Measurements from ENCODE around the gene TRAP1.

TRAP1 gene

DNA sequence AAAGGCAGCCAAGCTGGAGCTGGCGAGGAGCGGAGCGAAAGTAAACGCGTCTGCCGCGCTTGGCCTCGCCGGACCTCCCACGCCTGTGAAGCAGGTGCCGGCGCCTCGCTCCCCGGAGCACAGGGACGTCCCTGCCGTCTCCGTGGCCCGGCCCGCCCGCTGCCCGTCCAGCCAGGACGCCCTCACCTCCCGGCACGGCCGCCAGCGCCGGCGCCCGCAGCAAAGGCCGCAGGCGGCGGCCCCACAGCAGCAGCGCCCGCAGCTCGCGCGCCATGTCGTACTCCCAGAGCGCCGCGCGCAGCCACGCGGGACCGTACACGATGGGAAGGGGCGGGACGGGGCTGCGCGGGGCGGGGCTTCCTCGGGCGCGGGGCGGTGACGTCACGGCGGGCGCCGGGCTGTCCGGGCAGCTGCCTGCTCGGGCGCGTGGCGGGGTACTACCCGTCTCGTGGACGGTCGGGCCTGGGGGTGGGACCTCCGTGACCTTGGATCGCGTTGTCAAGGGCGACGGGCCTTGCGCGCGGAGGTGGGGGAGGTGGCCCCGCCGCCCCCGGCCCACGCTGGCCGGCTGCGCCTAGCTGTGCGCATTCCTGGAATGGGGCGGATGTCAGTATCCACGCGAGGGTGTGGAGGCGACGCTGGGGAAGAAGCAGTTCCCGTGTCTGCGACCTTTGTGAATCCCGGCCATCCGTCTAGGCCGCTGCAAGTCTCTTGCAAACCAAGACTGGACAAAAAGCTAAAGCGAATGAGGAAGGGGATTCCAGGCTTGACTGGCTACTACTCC, at the start of gene TRAP1:
TSS of gene TRAP1 (minus strand) at position 290 of the 784 bp plus-strand sequence. CDS start at position 274, 16 bp downstream.
- peak; percentile 77 to 88 for DNase-seq

GRCh38 chr16:3766177-3766576, 48.9 kb upstream of the TRAP1 start:
- no peak for DNase-seq

DNA sequence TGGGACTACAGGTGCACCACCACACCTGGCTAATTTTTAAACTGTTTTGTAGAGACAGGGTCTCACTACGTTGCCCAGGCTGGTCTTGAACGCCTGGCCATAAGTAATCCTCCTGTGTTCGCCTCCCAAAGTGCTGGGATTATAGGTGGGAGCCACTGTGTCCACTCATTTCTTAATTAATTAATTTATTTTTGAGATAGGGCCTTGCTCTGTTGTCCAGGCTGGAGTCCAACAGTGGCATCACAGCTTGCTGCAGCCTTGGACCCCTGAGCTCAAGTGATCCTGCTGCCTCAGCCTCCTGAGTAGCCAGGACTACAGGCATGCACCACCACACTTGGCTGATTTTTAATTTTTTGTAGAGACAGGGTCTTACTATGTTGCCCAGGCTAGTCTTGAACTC, 47.1 kb upstream of the TRAP1 start:
- no peak for DNase-seq

- no peak for DNase-seq
Measured at GRCh38 chr16:3762107-3762750, 44.9 kb upstream of the TRAP1 start.

- no peak for DNase-seq
Measured at GRCh38 chr16:3761375-3762106, 44.2 kb upstream of the TRAP1 start.

DNA sequence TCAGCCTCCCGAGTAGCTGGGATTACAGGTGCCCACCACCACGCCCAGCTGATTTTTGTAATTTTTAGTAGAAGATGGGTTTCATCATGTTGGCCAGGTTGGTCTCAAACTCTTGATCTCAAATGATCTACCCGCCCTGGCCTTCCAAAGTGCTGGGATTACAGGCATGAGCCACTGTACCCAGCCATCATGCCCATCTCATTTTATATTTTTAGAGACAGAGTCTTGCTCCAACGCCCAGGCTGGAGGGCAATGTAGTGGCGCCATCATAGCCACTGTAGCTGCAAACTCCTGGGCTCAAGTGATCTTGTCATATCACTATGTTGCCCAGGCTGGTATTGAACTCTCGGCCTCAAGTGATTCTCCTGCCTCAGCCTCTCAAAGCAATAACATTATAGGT, 43.2 kb upstream of the TRAP1 start:
- DNase-seq, result no peak

DNA sequence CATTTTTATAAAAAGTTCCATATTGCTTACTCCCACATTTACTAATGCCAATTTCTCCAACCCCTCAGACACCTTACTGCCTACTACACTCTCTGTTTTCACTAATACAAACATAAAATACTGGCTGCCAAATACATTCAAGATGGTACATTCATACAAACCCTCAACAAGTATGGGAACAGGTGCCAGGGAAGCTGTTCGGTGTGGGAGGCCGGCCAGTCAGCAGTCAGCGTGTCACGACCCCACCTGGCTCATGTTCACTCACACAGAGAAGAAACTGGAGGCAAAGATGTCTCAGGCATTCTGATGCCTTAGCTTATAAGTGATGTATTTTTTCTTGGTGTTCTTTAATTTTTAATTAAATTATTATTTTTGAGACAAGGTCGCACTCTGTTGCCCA, 42.4 kb upstream of the TRAP1 start:
- DNase-seq, result no peak

DNA sequence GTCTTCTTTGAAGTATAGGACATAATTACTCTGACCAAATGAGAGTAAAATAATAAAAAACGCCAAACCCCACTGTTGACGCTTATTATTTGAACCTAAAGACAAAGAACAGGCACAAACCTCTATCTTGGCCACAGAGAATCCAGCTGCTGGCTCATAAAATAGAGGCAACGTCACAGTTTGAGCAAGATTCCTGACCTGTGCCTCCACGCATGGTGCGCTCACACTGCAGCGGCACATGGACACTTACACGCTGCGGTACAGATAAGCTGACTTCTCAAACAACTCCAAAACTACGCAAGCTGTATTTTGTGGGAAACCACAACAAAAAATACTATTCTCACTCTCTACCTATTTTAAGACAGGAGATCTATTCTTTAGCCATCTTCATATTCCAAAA, 38.8 kb upstream of the TRAP1 start:
- no peak for DNase-seq

DNA sequence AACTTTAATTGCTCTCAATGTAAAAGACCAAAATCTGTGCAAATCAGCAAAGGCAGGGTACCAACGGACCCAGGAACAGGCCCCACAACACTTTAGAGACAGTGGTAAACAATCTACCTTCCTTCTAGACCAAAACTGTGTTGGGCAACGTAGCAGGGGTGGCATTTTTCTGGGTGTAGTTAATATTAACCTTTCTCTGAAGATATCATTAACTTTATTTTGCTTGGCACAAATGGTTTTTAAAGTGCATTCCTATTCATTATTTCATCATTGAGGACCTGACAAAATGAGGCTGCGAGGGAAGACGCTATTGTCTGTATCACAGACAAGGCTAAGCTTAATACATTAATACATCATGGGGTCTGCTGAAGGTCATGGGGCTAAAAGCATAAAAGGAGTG, 37.9 kb upstream of the TRAP1 start:
- DNase-seq, result no peak

DNA sequence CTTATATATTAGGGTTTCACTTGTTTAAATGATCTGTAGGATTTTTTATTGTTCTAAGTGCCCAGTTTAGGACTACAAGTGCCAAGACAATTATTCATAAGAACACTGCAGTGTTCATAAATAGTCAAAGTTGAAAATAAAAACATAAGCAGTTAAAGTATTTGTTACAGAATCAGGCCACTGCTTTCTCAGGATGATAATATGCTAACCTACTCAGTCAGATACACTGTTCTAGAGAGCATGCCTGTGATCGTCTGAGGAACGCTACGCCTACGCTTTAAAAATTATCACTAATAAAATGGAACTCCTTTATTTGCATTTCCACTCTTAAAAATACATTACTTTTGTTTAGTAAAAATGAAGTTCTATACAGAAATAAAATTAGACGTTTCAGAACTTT, 37.4 kb upstream of the TRAP1 start:
- DNase-seq, result no peak

DNA sequence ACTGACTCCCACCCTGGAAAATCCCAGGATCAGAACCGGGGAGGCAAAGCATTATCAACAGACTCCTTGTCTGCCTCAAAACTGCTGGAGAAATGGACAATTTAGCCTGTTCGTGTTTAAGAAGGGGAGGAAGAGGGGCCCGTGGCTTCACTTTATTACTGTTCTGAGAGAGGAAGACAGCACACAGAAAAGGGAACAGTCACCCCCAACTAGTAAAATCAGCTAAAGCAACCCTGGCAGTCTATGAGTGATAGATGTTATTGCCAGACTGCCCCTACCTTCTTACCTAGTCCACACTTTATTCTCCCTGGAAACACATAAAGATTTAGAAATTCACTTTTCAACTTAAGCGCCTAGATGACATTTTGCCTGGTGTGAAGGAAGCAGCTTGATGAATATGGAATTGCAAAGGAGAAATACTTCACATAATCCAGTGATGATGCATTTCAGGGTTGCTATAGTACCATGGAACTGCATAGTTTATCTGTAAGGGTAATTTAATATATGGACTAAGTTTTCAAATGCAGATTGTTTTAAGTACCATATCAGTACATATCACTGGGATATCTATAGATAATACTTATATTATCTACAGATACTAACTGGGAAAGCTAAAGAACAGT, 36.9 kb upstream of the TRAP1 start:
- no peak for DNase-seq

DNA sequence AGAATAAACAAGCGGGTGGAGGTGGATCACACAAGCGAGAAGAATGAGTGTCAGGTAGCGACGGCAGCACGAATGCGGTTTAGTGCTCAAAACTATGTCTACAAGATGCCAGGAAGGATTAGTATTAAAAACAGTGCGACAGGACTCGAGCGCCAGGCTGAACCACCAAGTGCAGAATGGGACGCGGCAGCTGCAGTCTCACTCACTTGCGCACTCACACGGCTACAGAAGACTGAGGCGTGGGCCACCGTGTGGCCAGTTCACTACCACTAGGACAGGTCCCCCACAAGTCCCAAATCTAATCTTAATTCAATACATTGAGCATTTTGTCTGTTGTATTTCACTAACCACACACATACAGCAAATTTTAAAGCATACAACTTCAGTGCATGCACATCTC, 35.7 kb upstream of the TRAP1 start:
- no peak for DNase-seq

DNA sequence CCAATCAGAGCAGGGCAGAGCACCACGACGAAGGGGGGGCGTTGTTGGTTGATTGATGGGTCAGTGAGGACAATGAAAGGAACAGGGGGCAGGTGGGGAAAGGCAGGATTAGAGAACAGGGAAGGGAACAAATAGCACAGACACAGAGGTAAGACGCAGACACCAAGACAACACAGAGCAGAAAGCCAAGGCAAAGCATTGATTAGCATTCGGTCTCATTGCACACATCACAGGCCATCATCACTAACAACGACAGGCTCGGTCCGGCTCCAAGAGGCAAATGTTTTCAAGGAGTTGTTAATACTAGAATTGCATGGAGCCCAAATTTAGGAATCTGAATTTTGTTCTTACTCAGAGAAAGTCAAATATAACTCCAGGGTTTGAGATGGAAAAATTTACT, 34.6 kb upstream of the TRAP1 start:
- DNase-seq, result no peak

- no peak for DNase-seq
Measured at GRCh38 chr16:3748307-3748706, 31.0 kb upstream of the TRAP1 start.

- DNase-seq, result no peak
Measured at GRCh38 chr16:3745751-3746355, 28.5 kb upstream of the TRAP1 start.

- no peak for DNase-seq
Measured at GRCh38 chr16:3744018-3744417, 26.7 kb upstream of the TRAP1 start.

GRCh38 chr16:3740934-3741333, 23.6 kb upstream of the TRAP1 start:
- no peak for DNase-seq

DNA sequence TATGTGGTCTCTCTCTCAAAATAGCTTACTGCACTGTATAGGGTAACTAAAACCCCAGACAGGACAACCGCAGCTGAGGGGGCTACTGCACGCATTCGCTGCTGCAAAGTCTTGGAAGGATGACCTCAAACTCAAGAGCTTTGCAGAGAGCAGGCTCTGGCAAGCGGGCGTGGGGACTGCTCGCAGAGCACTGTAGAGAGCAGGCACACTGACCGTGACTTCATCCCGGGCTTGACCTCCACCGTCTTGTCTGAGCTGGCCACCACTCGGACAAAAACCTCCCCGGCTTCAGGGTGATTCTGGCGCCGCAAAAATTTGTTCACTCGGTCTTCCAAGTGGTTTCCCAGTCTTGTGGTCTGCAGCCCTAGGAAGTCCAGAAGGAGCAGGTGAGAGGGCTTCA, 22.9 kb upstream of the TRAP1 start:
- DNase-seq, result no peak

GRCh38 chr16:3739636-3740035, 22.3 kb upstream of the TRAP1 start:
- no peak for DNase-seq

DNA sequence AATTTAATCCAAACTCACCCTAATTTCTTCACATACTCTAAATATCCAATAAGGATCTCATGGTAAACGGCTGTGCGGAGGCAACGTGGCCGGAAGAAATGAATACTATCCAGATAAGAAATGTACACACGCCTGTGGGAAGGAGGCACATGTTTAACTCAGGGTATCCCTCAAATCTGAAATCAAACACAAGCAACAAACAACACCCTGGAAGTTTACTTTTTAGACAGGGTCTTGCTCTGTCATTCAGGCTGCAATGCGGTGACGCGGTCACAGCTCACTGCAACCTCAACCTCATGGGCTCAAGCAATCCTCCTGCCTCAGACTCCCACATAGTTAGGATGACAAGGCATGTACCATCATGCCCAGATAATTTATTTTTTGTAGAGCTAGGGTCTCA, 21.2 kb upstream of the TRAP1 start:
- no peak for DNase-seq

- DNase-seq, result no peak
Measured at GRCh38 chr16:3738128-3738527, 20.8 kb upstream of the TRAP1 start.

DNA sequence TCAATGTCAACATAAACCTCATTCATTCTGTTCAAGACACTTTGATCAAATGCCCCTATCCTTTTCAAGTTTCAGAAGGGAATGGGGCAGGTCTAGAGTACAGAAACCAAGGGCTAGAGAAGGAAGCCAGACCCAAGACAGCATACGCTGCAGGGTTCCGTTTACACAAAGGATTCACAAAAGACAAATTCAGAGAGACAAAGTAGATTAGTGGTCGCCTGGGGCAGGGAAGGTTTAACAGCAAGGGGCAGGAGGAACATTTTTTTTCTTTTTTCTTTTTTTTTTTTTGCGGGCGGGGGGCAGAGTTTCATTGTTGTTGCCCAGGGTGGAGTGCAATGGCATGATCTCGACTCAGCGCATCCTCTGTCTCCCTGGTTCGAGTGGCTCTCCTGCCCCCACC, 19.9 kb upstream of the TRAP1 start:
- DNase-seq, result no peak

DNA sequence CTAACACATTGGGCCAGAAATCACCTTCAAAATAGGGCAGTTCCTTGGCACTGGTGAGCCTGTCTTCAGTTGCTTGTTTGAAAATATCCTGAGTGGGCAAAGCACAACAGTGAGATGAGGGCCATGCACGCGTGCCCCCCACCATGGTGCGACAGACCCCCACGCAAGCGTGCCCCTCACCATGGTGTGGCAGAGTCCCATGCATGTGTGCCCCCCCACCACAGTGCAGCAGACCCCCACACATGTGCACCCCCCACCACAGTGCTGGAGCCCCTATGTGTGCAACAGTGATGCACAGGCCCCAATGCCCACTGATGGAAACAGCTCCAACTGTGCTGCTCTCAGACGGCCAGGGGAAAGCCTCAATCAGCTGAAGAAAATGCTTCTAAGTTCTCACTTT, 18.8 kb upstream of the TRAP1 start:
- no peak for DNase-seq

All from NCI-H524 (cell line).